ENCODE measurements around the gene CCDC69.

DNA sequence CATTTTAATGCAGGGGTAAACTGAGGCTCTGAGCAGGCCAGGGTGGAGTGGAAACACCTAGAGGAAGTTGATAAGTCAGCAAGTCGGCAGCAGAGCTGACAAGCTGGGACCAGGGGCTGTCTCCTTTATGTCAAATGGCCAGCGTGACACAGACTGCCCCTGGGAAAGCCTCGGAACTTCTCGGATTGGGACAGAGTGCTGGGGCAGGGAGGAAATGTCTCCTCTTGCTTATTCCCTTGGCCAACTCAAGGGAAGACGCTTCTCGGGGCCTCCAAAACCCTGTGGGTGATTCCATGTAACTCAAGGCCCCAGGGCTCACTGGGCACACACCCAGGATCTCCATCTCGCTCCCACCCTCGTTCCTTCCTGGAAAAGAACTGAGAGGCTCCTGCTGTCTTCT lies 40.9 kb downstream of the CCDC69 start:
- TF ChIP-seq POLR2A (IDR thresholded peaks at IDR 0.05; ENCODE audit: low read length) (no peak), GATA1 (IDR thresholded peaks at IDR 0.05; ENCODE audit: low read depth, low read length) (no peak)

Data from erythroblast (primary cell).